K562 (cell line): ENCODE measurements around the gene SH3GLB2. TPM values are rescaled to one million over a fixed set of nuclear protein-coding genes. Genes with fewer than 3 reads are reported as not detected.

Source experiments
- ARNT ChIP-seq, 2 experiments: fragments of 450-650 bp; IDR thresholded peaks; 2 replicates each; pipeline ENCODE4 v1.6.1; 2016; ENCODE audit warnings: mild to moderate bottlenecking in 1 of 2
- CTBP1 ChIP-seq: fragments of 450-650 bp; IDR thresholded peaks from 2 replicates; pipeline ENCODE4 v1.6.1; 2016; ENCODE audit warnings: borderline replicate concordance
- ESRRA ChIP-seq: fragments of 450-650 bp; IDR thresholded peaks from 2 replicates; pipeline ENCODE4 v1.6.1; 2014; ENCODE audit warnings: low read depth, mild to moderate bottlenecking, moderate library complexity, borderline replicate concordance
- ETV5 ChIP-seq: sonication (generic); formaldehyde crosslinking; IDR thresholded peaks from 2 replicates; pipeline ENCODE4 v1.4.0; 2020; ENCODE audit warnings: low read depth, mild to moderate bottlenecking, missing genetic modification reagents
- JUNB ChIP-seq: fragments of 450-650 bp; formaldehyde crosslinking; conservative IDR thresholded peaks from 2 replicates; pipeline ENCODE4 v1.4.0; 2020; ENCODE audit warnings: mild to moderate bottlenecking
- JUND ChIP-seq, 2 experiments: IDR thresholded peaks; 2 replicates in 1 of 2; 3 replicates in 1 of 2; pipeline ENCODE4 v1.6.1; 2011; ENCODE audit warnings: borderline replicate concordance in 2 of 2, low read depth in 2 of 2, low read length in 2 of 2, improper control_type of control experiment in 1 of 2, missing biosample characterization in 1 of 2, missing genetic modification characterization in 1 of 2, missing genetic modification reagents in 1 of 2
- KAT2B ChIP-seq: IDR thresholded peaks from one replicate; pipeline ENCODE4 v1.6.1; 2012; ENCODE audit warnings: low read depth, mild to moderate bottlenecking, control low read depth, inconsistent platforms, low read length, moderate library complexity
- KDM4B ChIP-seq, 2 experiments: fragments of 450-650 bp in 1 of 2; sonication (generic) in 1 of 2; IDR thresholded peaks; 2 replicates each; pipeline ENCODE4 v1.6.1; 2016 to 2017; ENCODE audit warnings: borderline replicate concordance in 2 of 2, antibody characterized with exemption in 1 of 2, low read depth in 1 of 2, mild to moderate bottlenecking in 1 of 2
- KLF16 ChIP-seq: IDR thresholded peaks from 2 replicates; pipeline ENCODE4 v1.6.1; 2016; ENCODE audit warnings: antibody characterized with exemption
- MAZ ChIP-seq, 2 experiments: fragments of 450-650 bp in 1 of 2; sonication (generic) in 1 of 2; formaldehyde crosslinking; IDR thresholded peaks in 1 of 2; conservative IDR thresholded peaks in 1 of 2; 2 replicates each; pipeline versions ENCODE4 v1.4.0 to v1.5.0; 2020; ENCODE audit warnings: mild to moderate bottlenecking in 1 of 2, missing genetic modification reagents in 1 of 2
- MYNN ChIP-seq, 2 experiments: sonication (generic); formaldehyde crosslinking in 1 of 2; IDR thresholded peaks; 2 replicates each; pipeline versions ENCODE4 v1.5.0 to v1.6.1; 2016 to 2020; ENCODE audit warnings: antibody characterized with exemption in 1 of 2, missing genetic modification reagents in 1 of 2
- NFXL1 ChIP-seq: fragments of 450-650 bp; formaldehyde crosslinking; IDR thresholded peaks from 2 replicates; pipeline ENCODE4 v1.4.0; 2021; ENCODE audit warnings: mild to moderate bottlenecking
- POLR2B ChIP-seq: fragments of 450-650 bp; IDR thresholded peaks from 2 replicates; pipeline ENCODE4 v1.6.1; 2018; ENCODE audit warnings: low read depth; ENCODE audit not compliant: partially characterized antibody
- POLR2G ChIP-seq: fragments of 200-400 bp; formaldehyde crosslinking; IDR thresholded peaks from 2 replicates; pipeline ENCODE4 v1.6.1; 2017; ENCODE audit warnings: low read depth, mild to moderate bottlenecking, antibody characterized with exemption, low read length, moderate library complexity
- RAD21 ChIP-seq, 2 experiments: fragments of 250-450 bp in 1 of 2; fragments of 450-650 bp in 1 of 2; sonication (Bioruptor Pico) in 1 of 2; formaldehyde crosslinking in 1 of 2; IDR thresholded peaks in 1 of 2; conservative IDR thresholded peaks in 1 of 2; 2 replicates each; pipeline versions ENCODE4 v1.4.0 to v1.8.0; 2020 to 2022; ENCODE audit warnings: mild to moderate bottlenecking in 2 of 2, moderate library complexity in 1 of 2
- RB1 ChIP-seq: fragments of 450-650 bp; IDR thresholded peaks from 2 replicates; pipeline ENCODE4 v1.6.1; 2017; ENCODE audit warnings: low read depth, mild to moderate bottlenecking
- RBM39 ChIP-seq: fragments of 200-400 bp; formaldehyde crosslinking; optimal IDR thresholded peaks from 2 replicates; pipeline ENCODE3; 2018; ENCODE audit warnings: low read depth, low read length
- SNIP1 ChIP-seq: fragments of 450-650 bp; IDR thresholded peaks from 2 replicates; pipeline ENCODE4 v1.7.1; 2017; ENCODE audit warnings: low read depth, mild to moderate bottlenecking
- TAF1 ChIP-seq: IDR thresholded peaks from 2 replicates; pipeline ENCODE4 v1.6.1; 2011; ENCODE audit warnings: mild to moderate bottlenecking, low read length, moderate library complexity; ENCODE audit not compliant: insufficient read depth, control insufficient read depth, severe bottlenecking; ENCODE audit errors: extremely low read depth
- XRCC5 ChIP-seq: fragments of 200-400 bp; formaldehyde crosslinking; IDR thresholded peaks from 2 replicates; pipeline ENCODE4 v1.6.1; 2017; ENCODE audit warnings: low read depth, mild to moderate bottlenecking, low read length
- ZBTB7A ChIP-seq: IDR thresholded peaks from 2 replicates; pipeline ENCODE4 v1.6.1; 2011; ENCODE audit warnings: low read depth, mild to moderate bottlenecking, low read length, moderate library complexity, borderline replicate concordance; ENCODE audit not compliant: control insufficient read depth
- ZNF436 ChIP-seq: fragments of 250-450, 450-650 bp; sonication (Bioruptor Pico); formaldehyde crosslinking; IDR thresholded peaks from 2 replicates; pipeline ENCODE4 v1.7.0; 2020; ENCODE audit warnings: mild to moderate bottlenecking
- ZSCAN29 ChIP-seq: fragments of 450-650 bp; IDR thresholded peaks from 2 replicates; pipeline ENCODE4 v1.6.1; 2017
- polyA plus RNA-seq, 8 experiments: library from polyadenylated mRNA; depleted of rRNA in 4 of 8; stranded (reverse) in 5 of 8; unstranded in 3 of 8; fragments of >200 nt; fragmentation: Nextera tagmentation in 2 of 8; fragmentation: Illumina TruSeq in 1 of 8; extraction: Ambion mirVana in 2 of 8; extraction: Trizol in 1 of 8; gene quantifications; 2 replicates each; pipeline versions ENCODE4 v1.2.1 to v1.2.3, GENCODE V29; 2011 to 2014; ENCODE audit warnings: inconsistent platforms in 1 of 8, missing spikeins in 1 of 8
- total RNA-seq, 7 experiments: library from RNA; depleted of rRNA in 6 of 7; stranded (reverse); fragments of >200 nt in 6 of 7; fragmentation: Illumina TruSeq in 2 of 7; extraction: Trizol in 2 of 7; gene quantifications; 2 replicates each; pipeline versions ENCODE4 v1.2.1 to v1.2.3, GENCODE V29; 2011 to 2021; ENCODE audit warnings: low replicate concordance in 1 of 7
- TF ChIP-seq, protein P1 (sequence below): conservative IDR thresholded peaks from 2 replicates; pipeline ENCODE4 v1.6.1; 2011; ENCODE audit warnings: low read depth, mild to moderate bottlenecking, low read length; ENCODE audit not compliant: control insufficient read depth
- TF ChIP-seq, protein P2 (sequence below): fragments of 200-800 bp; sonication (Bioruptor generic); IDR thresholded peaks from 2 replicates; pipeline ENCODE4 v1.6.1; 2017; ENCODE audit warnings: missing genetic modification characterization, missing compliant biosample characterization

The SH3GLB2 gene
- total and polyA plus RNA-seq, 9 of the 15 experiments (the other 6 are each of a cell fraction or from before 2014, with no cell fraction given): 0.20 to 118 (median 58.8) TPM

DNA sequence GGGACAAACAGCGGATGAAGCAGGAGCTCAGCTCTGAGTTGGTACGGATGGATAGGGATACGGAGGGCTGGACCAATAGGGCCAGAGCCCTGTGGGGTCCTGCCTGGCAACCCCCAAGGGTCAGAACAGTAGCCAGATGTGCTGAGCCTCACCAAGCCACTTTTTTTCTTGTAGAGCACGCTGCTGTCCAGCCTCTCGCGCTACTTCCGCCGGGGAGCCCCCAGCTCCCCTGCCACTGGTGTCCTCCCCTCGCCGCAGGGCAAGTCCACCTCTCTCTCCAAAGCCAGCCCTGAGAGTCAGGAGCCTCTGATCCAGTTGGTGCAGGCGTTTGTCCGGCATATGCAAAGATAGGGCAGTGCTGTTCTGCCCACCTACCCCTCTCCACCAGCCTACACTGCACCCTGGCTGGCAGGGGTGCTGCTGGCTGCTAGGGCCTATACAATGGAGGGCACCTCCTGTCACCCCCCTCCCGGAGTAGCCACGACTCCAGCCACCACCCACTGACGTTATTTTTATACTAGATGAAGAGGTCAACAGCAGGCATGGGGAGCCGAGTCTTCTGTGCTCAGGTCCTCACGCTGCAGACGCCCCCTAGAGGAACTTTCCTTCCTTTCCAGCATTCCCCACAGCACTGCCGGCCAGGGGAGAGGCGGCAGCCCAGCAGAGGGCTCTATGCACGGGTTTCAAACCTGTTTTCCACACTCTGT is 21.6 kb downstream of the SH3GLB2 start (continued):
- TF ChIP-seq, protein P1, sequence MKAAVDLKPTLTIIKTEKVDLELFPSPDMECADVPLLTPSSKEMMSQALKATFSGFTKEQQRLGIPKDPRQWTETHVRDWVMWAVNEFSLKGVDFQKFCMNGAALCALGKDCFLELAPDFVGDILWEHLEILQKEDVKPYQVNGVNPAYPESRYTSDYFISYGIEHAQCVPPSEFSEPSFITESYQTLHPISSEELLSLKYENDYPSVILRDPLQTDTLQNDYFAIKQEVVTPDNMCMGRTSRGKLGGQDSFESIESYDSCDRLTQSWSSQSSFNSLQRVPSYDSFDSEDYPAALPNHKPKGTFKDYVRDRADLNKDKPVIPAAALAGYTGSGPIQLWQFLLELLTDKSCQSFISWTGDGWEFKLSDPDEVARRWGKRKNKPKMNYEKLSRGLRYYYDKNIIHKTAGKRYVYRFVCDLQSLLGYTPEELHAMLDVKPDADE: 0 out of 2 replicates have a peak, but pooled peaks have one; percentile 20
- peak; percentile 55; the same call in 1 of the 2 replicates for TF ChIP-seq KLF16
- peak; percentile 35 for TF ChIP-seq RBM39
- peak; percentile 55; the same call in 1 of the 2 replicates for TF ChIP-seq ESRRA
- TF ChIP-seq NFXL1 (CRISPR knock-in tag): no peak
- TF ChIP-seq, protein P2, sequence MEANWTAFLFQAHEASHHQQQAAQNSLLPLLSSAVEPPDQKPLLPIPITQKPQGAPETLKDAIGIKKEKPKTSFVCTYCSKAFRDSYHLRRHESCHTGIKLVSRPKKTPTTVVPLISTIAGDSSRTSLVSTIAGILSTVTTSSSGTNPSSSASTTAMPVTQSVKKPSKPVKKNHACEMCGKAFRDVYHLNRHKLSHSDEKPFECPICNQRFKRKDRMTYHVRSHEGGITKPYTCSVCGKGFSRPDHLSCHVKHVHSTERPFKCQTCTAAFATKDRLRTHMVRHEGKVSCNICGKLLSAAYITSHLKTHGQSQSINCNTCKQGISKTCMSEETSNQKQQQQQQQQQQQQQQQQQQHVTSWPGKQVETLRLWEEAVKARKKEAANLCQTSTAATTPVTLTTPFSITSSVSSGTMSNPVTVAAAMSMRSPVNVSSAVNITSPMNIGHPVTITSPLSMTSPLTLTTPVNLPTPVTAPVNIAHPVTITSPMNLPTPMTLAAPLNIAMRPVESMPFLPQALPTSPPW (CRISPR knock-in tag): peak; percentile 22; the same call in 1 of the 2 replicates
- TF ChIP-seq KDM4B (IDR thresholded peaks at IDR 0.05; ENCODE audit: borderline replicate concordance in 2 of 2, low read depth in 1 of 2): no peak
- peak; percentile 95 for TF ChIP-seq KAT2B
- peak; percentile 37; the same call in 1 of the 2 replicates for TF ChIP-seq RB1
- TF ChIP-seq ZNF436 (CRISPR knock-in tag): no peak
- 0 out of 2 replicates have a peak, but pooled peaks have one; percentile 20 for TF ChIP-seq ETV5 (CRISPR knock-in tag)
- TF ChIP-seq ARNT (IDR thresholded peaks at IDR 0.05): peak in 1 of 2 experiments; percentile 46; a peak in 1 of 4 replicates
- TF ChIP-seq MYNN (IDR thresholded peaks at IDR 0.05): peak; percentile 80
- TF ChIP-seq MYNN (CRISPR knock-in tag; IDR thresholded peaks at IDR 0.05): no peak
- TF ChIP-seq JUND (IDR thresholded peaks at IDR 0.05; ENCODE audit: borderline replicate concordance, low read depth, low read length): peak; percentile 43; the same call in 1 of the 2 replicates
- TF ChIP-seq JUND (tag; IDR thresholded peaks at IDR 0.05; ENCODE audit: borderline replicate concordance, low read depth, low read length): no peak
- 0 out of 2 replicates have a peak, but pooled peaks have one; percentile 53 for TF ChIP-seq XRCC5
- peak in 1 of 2 experiments; percentile 43; a peak in 1 of 4 replicates for TF ChIP-seq MAZ (CRISPR knock-in tag; conservative IDR thresholded peaks at IDR 0.05 in 1 of 2, IDR thresholded peaks at IDR 0.05 in 1 of 2)
- TF ChIP-seq SNIP1: no peak
- peak; percentile 22 for TF ChIP-seq TAF1
- TF ChIP-seq ZBTB7A: peak; percentile 52; the same call in 1 of the 2 replicates
- TF ChIP-seq POLR2G: peak; percentile 83
- TF ChIP-seq RAD21 (CRISPR knock-in tag; conservative IDR thresholded peaks at IDR 0.05 in 1 of 2, IDR thresholded peaks at IDR 0.05 in 1 of 2): peak; percentile 56 to 71
- peak; percentile 14; the same call in 1 of the 2 replicates for TF ChIP-seq CTBP1
- TF ChIP-seq JUNB: no peak
- TF ChIP-seq POLR2B: peak; percentile 44
- TF ChIP-seq ZSCAN29: peak; percentile 73; the same call in 1 of the 2 replicates
